ENCODE results near the gene SLC25A39.

GRCh38 chr17:44272321-44272951 lies 52.2 kb downstream of the SLC25A39 start:
- TF ChIP-seq CTCF (IDR thresholded peaks at IDR 0.05) (no peak), POLR2A (IDR thresholded peaks at IDR 0.05) (no peak)

Data from Peyer's patch (tissue), 4 donors.